ENCODE data around the gene SLC18A2.

- TF ChIP-seq CTCF (conservative IDR thresholded peaks at IDR 0.05; ENCODE audit: low read length), result no peak
- no peak for TF ChIP-seq EZH2phosphoT487 (IDR thresholded peaks at IDR 0.05; ENCODE audit: borderline replicate concordance)
Measured at GRCh38 chr10:117256910-117257309, 16.0 kb downstream of the SLC18A2 start.

All from Loucy (cell line).